ENCODE results near the gene ITPK1.
"Not testable (repeated sequence)": the region's sequence is repeated elsewhere in the genome, so short reads cannot be mapped to it uniquely, and the experiment has no call there.

ITPK1 gene

DNA sequence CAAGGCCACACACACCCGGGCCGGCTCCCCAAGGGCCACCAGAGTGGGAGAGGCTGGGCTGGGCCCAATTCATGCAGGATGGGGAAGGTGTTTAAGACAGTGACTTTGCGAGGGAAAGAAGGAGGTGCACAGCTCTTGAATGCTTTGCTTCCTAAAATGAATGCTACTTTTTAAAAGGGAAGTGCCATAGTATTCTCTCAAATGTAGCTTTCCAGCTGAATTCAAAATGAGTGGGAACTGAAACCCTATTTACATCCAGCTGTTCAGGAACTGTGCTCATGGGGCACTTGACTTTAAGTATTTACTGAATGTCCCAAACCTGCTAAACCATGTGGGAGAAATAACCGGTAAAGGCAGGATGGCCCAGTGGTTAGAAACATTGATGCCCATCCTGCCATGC, 7.6 kb downstream of the ITPK1 start:
- H3K9me3 ChIP-seq (ENCODE audit: control insufficient read depth, insufficient read depth, low read depth, low read length) = no peaks in the 10 kb centered on the region
- no peaks in the 10 kb centered on the region for H3K36me3 ChIP-seq (ENCODE audit: control insufficient read depth in 2 of 2, insufficient read depth in 1 of 2, low read length in 2 of 2)
- ChIA-PET POLR2A (no interaction called here), CTCF (interaction anchor here (1.9 kb wide), 1 partner anchor 24 kb away, joined by 4 read pairs; no protein-coding TSS in a partner anchor)
- H3K27ac ChIP-seq (ENCODE audit: extremely low read depth, low read depth, low read length) = no peak overlapping the region
- TF ChIP-seq KLF1 (tag by site-specific recombination; IDR thresholded peaks at IDR 0.05) = peak; percentile 50; the same call in 1 of the 2 replicates
- no peak for TF ChIP-seq ZNF19 (tag by site-specific recombination; IDR thresholded peaks at IDR 0.05; ENCODE audit: low read depth)
- no peak overlapping the region for H3K4me3 ChIP-seq (ENCODE audit: low read depth, low read length)
- peaks cover 2% of the 10 kb centered on the region; the same call in 1 of the 2 replicates for H3K4me1 ChIP-seq (ENCODE audit: control insufficient read depth, insufficient read depth, low read length)

DNA sequence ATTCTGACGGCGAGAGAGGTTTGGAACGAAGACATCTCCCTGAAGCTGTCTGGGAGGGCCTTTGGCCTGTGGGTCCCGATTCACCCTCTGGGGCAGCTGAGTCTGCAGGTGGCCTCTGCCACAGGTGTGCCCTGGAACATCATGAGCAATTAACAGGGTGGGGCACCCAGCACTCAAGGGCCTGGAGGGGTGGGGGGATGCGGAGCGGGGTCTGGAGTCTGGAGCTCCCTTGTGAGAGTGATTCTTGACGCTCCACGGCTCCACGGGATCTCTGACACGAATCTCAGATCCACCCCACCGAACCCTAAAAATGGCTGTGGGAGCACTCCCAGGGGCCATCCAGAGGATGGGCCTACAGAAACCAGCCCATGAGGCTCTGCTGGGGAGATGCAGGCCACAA, 8.3 kb downstream of the ITPK1 start:
- CTCF ChIA-PET = interaction anchor here (0.7 to 1.0 kb wide), 3 partner anchors 12 to 549 kb away, joined by 3 to 4 read pairs (median 3); no protein-coding TSS in a partner anchor
- no peak overlapping the region for H3K4me3 ChIP-seq (ENCODE audit: low read depth, low read length)
- no peaks in the 10 kb centered on the region for H3K9me3 ChIP-seq (ENCODE audit: control insufficient read depth, insufficient read depth, low read depth, low read length)
- TF ChIP-seq GLI2 (tag by site-specific recombination; IDR thresholded peaks at IDR 0.05; ENCODE audit: borderline replicate concordance, low read depth) = no peak
- 0 out of 2 replicates have a peak, but pooled peaks have one; percentile 10 for TF ChIP-seq SCRT2 (tag by site-specific recombination; IDR thresholded peaks at IDR 0.05)
- POLR2A ChIA-PET = no interaction called here
- no peaks in the 10 kb centered on the region for H3K4me1 ChIP-seq (ENCODE audit: control insufficient read depth, insufficient read depth, low read length)
- H3K27ac ChIP-seq (ENCODE audit: extremely low read depth, low read depth, low read length) = no peak overlapping the region
- H3K36me3 ChIP-seq (ENCODE audit: control insufficient read depth in 2 of 2, insufficient read depth in 1 of 2, low read length in 2 of 2) = no peaks in the 10 kb centered on the region

DNA sequence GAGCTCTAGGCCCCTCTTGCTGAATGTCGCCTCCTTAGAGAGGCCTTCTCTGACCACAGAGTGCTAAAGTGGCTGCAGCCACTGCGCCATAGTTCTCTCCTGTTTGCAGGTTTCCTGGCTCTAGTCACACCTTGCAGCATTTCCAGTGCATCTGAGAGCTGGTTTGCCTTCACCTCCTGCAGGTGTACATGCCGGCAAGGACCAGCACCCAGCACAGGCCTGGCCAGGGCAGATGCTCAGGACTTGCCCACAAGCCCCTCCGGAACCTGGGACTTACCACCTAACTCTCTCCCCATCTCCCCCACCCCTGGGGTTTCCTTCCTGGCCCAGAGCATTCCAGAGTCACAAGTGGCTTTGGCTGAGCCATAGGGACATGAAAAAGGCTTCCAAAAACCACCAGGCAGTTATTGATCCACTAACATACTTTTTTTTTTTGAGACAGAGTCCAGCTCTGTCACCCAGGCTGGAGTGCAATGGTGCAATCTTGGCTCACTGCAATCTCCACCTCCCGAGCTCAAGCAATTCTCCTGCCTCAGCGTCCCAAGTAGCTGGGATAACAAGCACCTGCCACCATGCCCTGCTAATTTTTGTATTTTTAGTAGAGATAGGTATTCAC, 9.1 kb downstream of the ITPK1 start:
- H3K4me1 ChIP-seq (ENCODE audit: control insufficient read depth, insufficient read depth, low read length) = no peaks in the 10 kb centered on the region
- no peak overlapping the region for H3K4me3 ChIP-seq (ENCODE audit: low read depth, low read length)
- no peaks in the 10 kb centered on the region for H3K9me3 ChIP-seq (ENCODE audit: control insufficient read depth, insufficient read depth, low read depth, low read length)
- H3K36me3 ChIP-seq (ENCODE audit: control insufficient read depth in 2 of 2, insufficient read depth in 1 of 2, low read length in 2 of 2) = no peaks in the 10 kb centered on the region
- H3K27ac ChIP-seq (ENCODE audit: extremely low read depth, low read depth, low read length) = no peak overlapping the region
- ChIA-PET POLR2A (no interaction called here), CTCF (interaction anchor here (0.7 to 1.3 kb wide), 5 partner anchors 12 to 550 kb away, joined by 3 to 4 read pairs (median 3); no protein-coding TSS in a partner anchor)
- no peak for TF ChIP-seq ZNF571 (tag by site-specific recombination; IDR thresholded peaks at IDR 0.05)
- TF ChIP-seq, protein P1, sequence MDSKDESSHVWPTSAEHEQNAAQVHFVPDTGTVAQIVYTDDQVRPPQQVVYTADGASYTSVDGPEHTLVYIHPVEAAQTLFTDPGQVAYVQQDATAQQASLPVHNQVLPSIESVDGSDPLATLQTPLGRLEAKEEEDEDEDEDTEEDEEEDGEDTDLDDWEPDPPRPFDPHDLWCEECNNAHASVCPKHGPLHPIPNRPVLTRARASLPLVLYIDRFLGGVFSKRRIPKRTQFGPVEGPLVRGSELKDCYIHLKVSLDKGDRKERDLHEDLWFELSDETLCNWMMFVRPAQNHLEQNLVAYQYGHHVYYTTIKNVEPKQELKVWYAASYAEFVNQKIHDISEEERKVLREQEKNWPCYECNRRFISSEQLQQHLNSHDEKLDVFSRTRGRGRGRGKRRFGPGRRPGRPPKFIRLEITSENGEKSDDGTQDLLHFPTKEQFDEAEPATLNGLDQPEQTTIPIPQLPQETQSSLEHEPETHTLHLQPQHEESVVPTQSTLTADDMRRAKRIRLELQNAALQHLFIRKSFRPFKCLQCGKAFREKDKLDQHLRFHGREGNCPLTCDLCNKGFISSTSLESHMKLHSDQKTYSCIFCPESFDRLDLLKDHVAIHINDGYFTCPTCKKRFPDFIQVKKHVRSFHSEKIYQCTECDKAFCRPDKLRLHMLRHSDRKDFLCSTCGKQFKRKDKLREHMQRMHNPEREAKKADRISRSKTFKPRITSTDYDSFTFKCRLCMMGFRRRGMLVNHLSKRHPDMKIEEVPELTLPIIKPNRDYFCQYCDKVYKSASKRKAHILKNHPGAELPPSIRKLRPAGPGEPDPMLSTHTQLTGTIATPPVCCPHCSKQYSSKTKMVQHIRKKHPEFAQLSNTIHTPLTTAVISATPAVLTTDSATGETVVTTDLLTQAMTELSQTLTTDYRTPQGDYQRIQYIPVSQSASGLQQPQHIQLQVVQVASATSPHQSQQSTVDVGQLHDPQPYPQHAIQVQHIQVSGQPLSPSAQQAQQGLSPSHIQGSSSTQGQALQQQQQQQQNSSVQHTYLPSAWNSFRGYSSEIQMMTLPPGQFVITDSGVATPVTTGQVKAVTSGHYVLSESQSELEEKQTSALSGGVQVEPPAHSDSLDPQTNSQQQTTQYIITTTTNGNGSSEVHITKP (tag by site-specific recombination; IDR thresholded peaks at IDR 0.05) = 0 out of 2 replicates have a peak, but pooled peaks have one; percentile 16

DNA sequence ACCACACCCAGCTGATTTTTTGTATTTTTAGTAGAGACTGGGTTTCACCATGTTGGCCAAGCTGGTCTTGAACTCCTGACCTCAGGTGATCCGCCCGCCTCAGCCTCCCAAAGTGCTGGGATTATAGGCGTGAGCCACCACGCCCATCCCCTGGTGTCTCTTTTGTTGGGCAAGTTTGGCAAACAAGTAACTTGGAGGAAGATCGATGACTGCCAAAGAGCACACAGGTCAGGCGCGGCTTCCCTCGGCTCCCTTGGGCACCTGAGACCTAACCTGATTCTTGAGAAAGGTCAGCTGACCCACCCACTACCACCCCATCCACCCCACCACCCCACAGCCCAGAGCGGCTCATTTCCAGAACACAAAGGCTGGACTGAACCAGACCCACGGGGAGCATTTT, 9.9 kb downstream of the ITPK1 start:
- TF ChIP-seq KLF1 (tag by site-specific recombination; IDR thresholded peaks at IDR 0.05) = peak; percentile 93
- CTCF ChIA-PET = interaction anchor here (0.7 to 2.5 kb wide), 3 partner anchors 8 to 862 kb away, joined by 4 to 21 read pairs (median 4); no protein-coding TSS in a partner anchor
- POLR2A ChIA-PET = not testable (repeated sequence)

DNA sequence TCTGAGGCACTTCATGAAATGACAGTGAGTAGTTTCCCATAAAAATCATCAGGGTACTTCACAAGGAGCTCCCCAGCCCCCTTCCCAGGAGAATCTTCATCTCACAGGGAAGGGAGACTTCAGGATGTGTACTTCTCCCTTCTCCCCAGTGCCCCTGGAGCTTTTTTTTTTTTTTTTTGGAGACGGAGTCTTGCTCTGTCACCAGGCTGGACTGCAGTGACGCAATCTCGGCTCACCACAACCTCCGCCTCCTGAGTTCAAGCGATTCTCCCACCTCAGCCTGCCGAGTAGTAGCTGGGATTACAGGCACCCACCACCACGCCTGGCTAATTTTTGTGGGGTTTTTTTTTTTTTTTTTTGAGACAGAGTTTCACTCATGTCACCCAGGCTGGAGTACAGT, 10.4 kb downstream of the ITPK1 start:
- ChIA-PET POLR2A (interaction anchor here (0.6 kb wide), 1 partner anchor 9 kb away, joined by 3 read pairs; no protein-coding TSS in a partner anchor), CTCF (interaction anchor here (0.6 to 2.5 kb wide), 5 partner anchors 8 to 863 kb away, joined by 3 to 21 read pairs (median 4); no protein-coding TSS in a partner anchor)
- H3K9me3 ChIP-seq (ENCODE audit: control insufficient read depth, insufficient read depth, low read depth, low read length) = no peaks in the 10 kb centered on the region
- TF ChIP-seq EGR2 (tag by site-specific recombination; IDR thresholded peaks at IDR 0.05; ENCODE audit: low read depth) (peak; percentile 39; the same call in 1 of the 2 replicates), ZNF202 (tag by site-specific recombination; IDR thresholded peaks at IDR 0.05; ENCODE audit: borderline replicate concordance) (no peak), ZXDB (tag by site-specific recombination; IDR thresholded peaks at IDR 0.05) (no peak), ZNF24 (tag by site-specific recombination; IDR thresholded peaks at IDR 0.05) (no peak), ZFHX2 (tag by site-specific recombination; conservative IDR thresholded peaks at IDR 0.05) (0 out of 2 replicates have a peak, but pooled peaks have one; percentile 8)
- no peak overlapping the region for H3K27ac ChIP-seq (ENCODE audit: extremely low read depth, low read depth, low read length)
- H3K36me3 ChIP-seq (ENCODE audit: control insufficient read depth in 2 of 2, insufficient read depth in 1 of 2, low read length in 2 of 2) = no peaks in the 10 kb centered on the region
- H3K4me1 ChIP-seq (ENCODE audit: control insufficient read depth, insufficient read depth, low read length) = peaks cover 3% of the 10 kb centered on the region; the same call in 1 of the 2 replicates
- no peak overlapping the region for H3K4me3 ChIP-seq (ENCODE audit: low read depth, low read length)

More for the DNA sequence above, 9.9 kb downstream of the ITPK1 start:
- H3K4me1 ChIP-seq (ENCODE audit: control insufficient read depth, insufficient read depth, low read length); H3K9me3 ChIP-seq (ENCODE audit: control insufficient read depth, insufficient read depth, low read depth, low read length); H3K36me3 ChIP-seq (ENCODE audit: control insufficient read depth in 2 of 2, insufficient read depth in 1 of 2, low read length in 2 of 2); H3K4me3 ChIP-seq (ENCODE audit: low read depth, low read length); H3K27ac ChIP-seq (ENCODE audit: extremely low read depth, low read depth, low read length): not testable (repeated sequence)
